Neural progenitor cell (in vitro differentiated cells): ENCODE measurements around the gene VTCN1. TPM values are rescaled to one million over a fixed set of nuclear protein-coding genes. Genes with fewer than 3 reads are reported as not detected.

Experiments used
- DNase-seq: peaks from one replicate; pipeline ENCODE4 v3.0.0-alpha.2; 2016; ENCODE audit warnings: low spot score
- H2AFZ ChIP-seq: fragments of 200-600 bp; sonication (generic); replicated peaks from 2 replicates; pipeline ENCODE4 v1.6.1; 2016; ENCODE audit warnings: antibody characterized with exemption
- H3F3A ChIP-seq: fragments of 200-600 bp; sonication (generic); 2 replicates; pipeline ENCODE4 v1.6.1; 2016; ENCODE audit warnings: antibody characterized with exemption, low read depth
- H3K27ac ChIP-seq: fragments of 200-600 bp; sonication (generic); 2 replicates; pipeline ENCODE4 v1.5.1; 2016; ENCODE audit warnings: mild to moderate bottlenecking
- H3K27me3 ChIP-seq: fragments of 200-600 bp; sonication (generic); 2 replicates; pipeline ENCODE4 v1.6.1; 2016; ENCODE audit warnings: mild to moderate bottlenecking, moderate library complexity
- H3K36me3 ChIP-seq: fragments of 200-600 bp; sonication (generic); 2 replicates; pipeline ENCODE4 v1.5.1; 2016
- H3K4me1 ChIP-seq: fragments of 200-600 bp; sonication (generic); 2 replicates; pipeline ENCODE4 v1.6.1; 2016; ENCODE audit warnings: mixed run types
- H3K4me2 ChIP-seq: fragments of 200-600 bp; sonication (generic); 2 replicates; pipeline ENCODE4 v1.6.1; 2016
- H3K4me3 ChIP-seq: fragments of 200-600 bp; sonication (generic); 2 replicates; pipeline ENCODE4 v1.5.1; 2016
- H3K79me2 ChIP-seq: fragments of 200-600 bp; sonication (generic); 2 replicates; pipeline ENCODE4 v1.6.1; 2016; ENCODE audit warnings: low read depth
- H3K9ac ChIP-seq: fragments of 200-600 bp; sonication (generic); 2 replicates; pipeline ENCODE4 v1.6.1; 2016
- H3K9me3 ChIP-seq: fragments of 200-600 bp; sonication (generic); 2 replicates; pipeline ENCODE4 v1.5.1; 2016; ENCODE audit warnings: low read depth
- H4K20me1 ChIP-seq: fragments of 200-600 bp; sonication (generic); 2 replicates; pipeline ENCODE4 v1.6.1; 2016; ENCODE audit warnings: low read depth
- H3K27ac Mint-ChIP-seq: 3 replicates; pipeline ENCODE4 v1.8.0; 2021; ENCODE audit warnings: mixed read lengths
- H3K27me3 Mint-ChIP-seq: 2 replicates; pipeline ENCODE4 v1.8.0; 2022; ENCODE audit warnings: low read depth, mild to moderate bottlenecking, inconsistent platforms, moderate library complexity, mixed read lengths; ENCODE audit not compliant: insufficient read depth
- H3K36me3 Mint-ChIP-seq: 3 replicates; pipeline ENCODE4 v1.8.0; 2021; ENCODE audit warnings: mixed read lengths
- H3K4me1 Mint-ChIP-seq: 3 replicates; pipeline ENCODE4 v1.8.0; 2021; ENCODE audit warnings: mixed read lengths
- H3K4me3 Mint-ChIP-seq: 3 replicates; pipeline ENCODE4 v1.8.0; 2021; ENCODE audit warnings: mild to moderate bottlenecking, moderate library complexity, mixed read lengths
- H3K9me3 Mint-ChIP-seq: 3 replicates; pipeline ENCODE4 v1.8.0; 2020; ENCODE audit warnings: mixed read lengths
- EZH2 ChIP-seq: fragments of 200-600 bp; sonication (generic); IDR thresholded peaks from 2 replicates; pipeline ENCODE4 v1.6.1; 2017; ENCODE audit warnings: antibody characterized with exemption, mild to moderate bottlenecking, moderate library complexity
- EZH2phosphoT487 ChIP-seq: fragments of 200-600 bp; sonication (generic); IDR thresholded peaks from 2 replicates; pipeline ENCODE4 v1.6.1; 2017; ENCODE audit warnings: antibody characterized with exemption
- total RNA-seq: library from RNA; depleted of rRNA; stranded (reverse); fragments of >200 nt; gene quantifications from 2 replicates; pipeline ENCODE4 v1.2.3, GENCODE V29; 2015; ENCODE audit warnings: low replicate concordance
- TF ChIP-seq, protein P1 (sequence below): fragments of 200-600 bp; sonication (generic); IDR thresholded peaks from 2 replicates; pipeline ENCODE4 v1.5.1; 2017; ENCODE audit warnings: antibody characterized with exemption, mild to moderate bottlenecking

VTCN1 gene
- total RNA-seq, 1 donor from 2014 or later = 0.11 TPM

DNA sequence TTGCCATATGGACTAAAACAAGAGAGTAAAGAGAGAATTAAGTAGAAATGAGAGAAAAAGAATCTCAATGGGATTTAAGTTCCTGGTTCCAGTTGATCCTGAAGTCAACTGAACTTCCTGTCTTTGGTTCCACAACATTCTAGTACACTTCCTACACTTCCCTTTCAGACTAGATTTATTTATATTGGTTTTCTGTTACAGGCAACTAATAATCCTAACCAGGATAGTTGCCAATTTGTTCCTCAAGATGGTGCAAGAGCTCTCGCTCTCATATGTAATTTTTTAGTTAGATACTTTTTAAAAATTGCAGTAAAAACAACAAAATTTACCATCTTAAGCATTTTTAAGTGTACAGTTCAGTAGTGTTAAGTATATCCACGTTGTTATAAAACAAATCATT lies 60.4 kb downstream of the VTCN1 start:
- Histone ChIP-seq H3K4me2 (no peak overlapping the region), H3K36me3 (no peaks in the 10 kb centered on the region), H3K79me2 (no peaks in the 10 kb centered on the region), H3K4me3 (no peak overlapping the region), H3K27me3 (no peaks in the 10 kb centered on the region), H3K27ac (no peak overlapping the region), H3K9ac (no peak overlapping the region), H3F3A (no peaks in the 10 kb centered on the region), H3K4me1 (no peaks in the 10 kb centered on the region), H3K9me3 (no peaks in the 10 kb centered on the region), H2AFZ (no peak overlapping the region), H4K20me1 (no peaks in the 10 kb centered on the region)
- no peak overlapping the region for H3K4me3 Mint-ChIP-seq
- no peak overlapping the region for H3K27ac Mint-ChIP-seq
- H3K27me3 Mint-ChIP-seq = peaks cover 2% of the 10 kb centered on the region
- no peak for DNase-seq
- peaks cover 9% of the 10 kb centered on the region for H3K9me3 Mint-ChIP-seq
- TF ChIP-seq, protein P1, sequence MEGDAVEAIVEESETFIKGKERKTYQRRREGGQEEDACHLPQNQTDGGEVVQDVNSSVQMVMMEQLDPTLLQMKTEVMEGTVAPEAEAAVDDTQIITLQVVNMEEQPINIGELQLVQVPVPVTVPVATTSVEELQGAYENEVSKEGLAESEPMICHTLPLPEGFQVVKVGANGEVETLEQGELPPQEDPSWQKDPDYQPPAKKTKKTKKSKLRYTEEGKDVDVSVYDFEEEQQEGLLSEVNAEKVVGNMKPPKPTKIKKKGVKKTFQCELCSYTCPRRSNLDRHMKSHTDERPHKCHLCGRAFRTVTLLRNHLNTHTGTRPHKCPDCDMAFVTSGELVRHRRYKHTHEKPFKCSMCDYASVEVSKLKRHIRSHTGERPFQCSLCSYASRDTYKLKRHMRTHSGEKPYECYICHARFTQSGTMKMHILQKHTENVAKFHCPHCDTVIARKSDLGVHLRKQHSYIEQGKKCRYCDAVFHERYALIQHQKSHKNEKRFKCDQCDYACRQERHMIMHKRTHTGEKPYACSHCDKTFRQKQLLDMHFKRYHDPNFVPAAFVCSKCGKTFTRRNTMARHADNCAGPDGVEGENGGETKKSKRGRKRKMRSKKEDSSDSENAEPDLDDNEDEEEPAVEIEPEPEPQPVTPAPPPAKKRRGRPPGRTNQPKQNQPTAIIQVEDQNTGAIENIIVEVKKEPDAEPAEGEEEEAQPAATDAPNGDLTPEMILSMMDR = no peak
- no peak for TF ChIP-seq EZH2
- no peak for TF ChIP-seq EZH2phosphoT487
- H3K36me3 Mint-ChIP-seq = no peaks in the 10 kb centered on the region
- H3K4me1 Mint-ChIP-seq = peaks cover 34% of the 10 kb centered on the region

DNA sequence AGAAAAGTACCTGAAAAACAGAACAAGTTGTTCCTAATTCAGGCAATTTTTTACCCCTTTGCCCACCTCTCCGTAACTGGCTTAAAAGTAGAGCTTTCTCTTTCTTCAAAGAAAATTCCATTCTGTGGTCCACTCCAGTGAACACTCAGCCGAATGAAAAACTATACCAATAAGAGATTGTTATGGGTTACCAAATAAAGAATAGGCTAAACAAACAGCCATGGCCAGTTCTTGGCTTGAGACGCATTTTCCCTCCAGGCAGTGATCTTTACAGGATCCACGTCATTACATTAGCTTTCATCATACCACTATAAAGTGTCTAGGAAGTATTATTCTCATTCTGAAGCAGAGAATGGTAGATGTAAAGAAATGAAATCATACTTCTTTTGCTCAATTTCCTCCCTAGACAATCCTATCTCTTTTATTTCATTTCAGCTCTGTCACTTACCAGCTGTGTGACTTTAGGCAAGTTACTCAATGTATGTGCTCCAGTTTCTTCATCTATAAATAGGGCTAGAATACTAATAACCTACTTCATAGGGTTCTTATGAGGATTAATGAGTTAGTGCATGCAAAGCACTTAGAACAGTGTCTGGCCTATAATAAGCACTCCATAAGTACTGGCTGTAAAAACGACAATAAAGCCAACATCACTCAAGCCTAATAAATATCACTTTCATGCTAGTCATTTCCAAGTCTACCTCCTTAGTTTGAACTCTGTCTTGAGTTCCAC lies 62.7 kb downstream of the VTCN1 start:
- Histone ChIP-seq H2AFZ (no peak overlapping the region), H3F3A (no peaks in the 10 kb centered on the region), H4K20me1 (no peaks in the 10 kb centered on the region), H3K4me1 (no peaks in the 10 kb centered on the region), H3K79me2 (no peaks in the 10 kb centered on the region), H3K9me3 (no peaks in the 10 kb centered on the region), H3K36me3 (no peaks in the 10 kb centered on the region), H3K27me3 (no peaks in the 10 kb centered on the region), H3K27ac (no peak overlapping the region), H3K9ac (no peak overlapping the region), H3K4me2 (no peak overlapping the region), H3K4me3 (no peak overlapping the region)
- DNase-seq = no peak
- Mint-ChIP-seq H3K9me3 (peaks cover 9% of the 10 kb centered on the region), H3K27me3 (peaks cover 2% of the 10 kb centered on the region), H3K4me1 (peaks cover 34% of the 10 kb centered on the region), H3K36me3 (no peaks in the 10 kb centered on the region), H3K4me3 (no peak overlapping the region), H3K27ac (no peak overlapping the region)
- TF ChIP-seq EZH2 (no peak), EZH2phosphoT487 (no peak)
- TF ChIP-seq, protein P1 = no peak

DNA sequence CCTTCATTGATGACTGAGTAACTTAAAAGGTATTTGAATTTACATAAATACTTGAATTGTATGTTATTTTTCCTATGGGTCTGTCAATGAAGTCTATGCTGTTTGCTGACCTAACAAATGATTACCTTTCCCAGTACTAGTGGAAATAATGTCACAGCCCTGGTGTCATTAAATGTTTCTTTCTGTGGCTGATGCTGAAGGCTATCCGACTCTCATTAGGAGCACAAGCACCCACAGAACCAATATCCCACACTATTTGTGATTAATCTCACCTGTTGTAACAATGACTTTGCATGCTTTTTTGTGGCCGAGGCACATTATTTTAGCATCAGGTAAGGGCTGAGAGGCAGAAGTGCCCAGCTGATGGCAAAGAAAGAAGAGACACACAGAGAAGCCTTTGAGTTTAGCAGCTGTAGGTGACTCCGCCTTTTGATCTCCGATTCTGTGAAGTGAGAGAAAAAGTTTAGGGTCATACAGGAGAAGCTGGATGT lies 63.3 kb downstream of the VTCN1 start:
- no peaks in the 10 kb centered on the region for H3K36me3 Mint-ChIP-seq
- no peaks in the 10 kb centered on the region for H3K4me1 ChIP-seq
- no peaks in the 10 kb centered on the region for H3K9me3 ChIP-seq
- H3K4me1 Mint-ChIP-seq = peaks cover 34% of the 10 kb centered on the region
- no peaks in the 10 kb centered on the region for H3K36me3 ChIP-seq
- peaks cover 9% of the 10 kb centered on the region for H3K9me3 Mint-ChIP-seq
- H3K9ac ChIP-seq = no peak overlapping the region
- no peak overlapping the region for H3K4me3 ChIP-seq
- peaks cover 2% of the 10 kb centered on the region for H3K27me3 Mint-ChIP-seq
- no peak overlapping the region for H3K4me3 Mint-ChIP-seq
- TF ChIP-seq, protein P1 = no peak
- H3K27me3 ChIP-seq = no peaks in the 10 kb centered on the region
- H2AFZ ChIP-seq = no peak overlapping the region
- H3K79me2 ChIP-seq = no peaks in the 10 kb centered on the region
- H3F3A ChIP-seq = no peaks in the 10 kb centered on the region
- no peak overlapping the region for H3K4me2 ChIP-seq
- H3K27ac ChIP-seq = no peak overlapping the region
- H4K20me1 ChIP-seq = no peaks in the 10 kb centered on the region
- no peak overlapping the region for H3K27ac Mint-ChIP-seq
- DNase-seq = no peak
